H1 (cell line): ENCODE results near the gene ACTC1. TPM values are rescaled to one million over a fixed set of nuclear protein-coding genes. Genes with fewer than 3 reads are reported as not detected.

Experiments used
- CTBP2 ChIP-seq: IDR thresholded peaks from 2 replicates; pipeline ENCODE4 v1.7.0; 2011; ENCODE audit warnings: borderline replicate concordance, mild to moderate bottlenecking, moderate library complexity, mixed read lengths, low read length; ENCODE audit not compliant: insufficient read depth, insufficient read length
- FOSL1 ChIP-seq: IDR thresholded peaks from 2 replicates; pipeline ENCODE4 v1.6.1; 2011; ENCODE audit warnings: mild to moderate bottlenecking, low read depth, low read length, moderate library complexity; ENCODE audit not compliant: insufficient read depth
- JUND ChIP-seq: IDR thresholded peaks from 2 replicates; pipeline ENCODE4 v1.6.1; 2011; ENCODE audit warnings: mild to moderate bottlenecking, improper control_type of control experiment, low read length
- NANOG ChIP-seq: IDR thresholded peaks from 2 replicates; pipeline ENCODE4 v1.6.1; 2011; ENCODE audit warnings: low read length, low read depth, mild to moderate bottlenecking, inconsistent platforms; ENCODE audit not compliant: insufficient read depth, poor library complexity, severe bottlenecking
- RAD21 ChIP-seq, 2 experiments: IDR thresholded peaks in 1 of 2; conservative IDR thresholded peaks in 1 of 2; 2 replicates each; pipeline ENCODE4 v1.6.1; 2011; ENCODE audit warnings: low read depth in 2 of 2, low read length in 2 of 2, improper control_type of control experiment in 1 of 2, inconsistent platforms in 1 of 2, mild to moderate bottlenecking in 1 of 2, moderate library complexity in 1 of 2
- RBBP5 ChIP-seq: IDR thresholded peaks from 2 replicates; pipeline ENCODE4 v1.7.1; 2012; ENCODE audit warnings: low read depth, mild to moderate bottlenecking, inconsistent platforms, low read length, moderate library complexity, borderline replicate concordance
- polyA plus RNA-seq, 7 experiments: library from polyadenylated mRNA; depleted of rRNA in 3 of 7; stranded (reverse) in 5 of 7; unstranded in 2 of 7; fragments of >200 nt in 5 of 7; fragments of 200-250 nt in 2 of 7; gene quantifications; 1 replicate in 5 of 7; 2 replicates in 1 of 7; 4 replicates in 1 of 7; pipeline versions ENCODE4 v1.2.1 to v1.2.3, GENCODE V29; 2011 to 2013; ENCODE audit warnings: missing spikeins in 2 of 7, mixed read lengths in 2 of 7
- total RNA-seq: library from RNA; stranded (reverse); fragmentation: NEBNext Ultra II Directional; extraction: Animal tissue kit (Norgen Biotek cat#: 25700); gene quantifications from 2 replicates; pipeline ENCODE4 v1.2.1, GENCODE V29; 2021
- TF ChIP-seq, protein P1 (sequence below): fragments of 300-600 bp; sonication (generic); IDR thresholded peaks from 2 replicates; pipeline ENCODE4 v1.7.1; 2012; ENCODE audit warnings: low read length, moderate library complexity, mild to moderate bottlenecking, inconsistent platforms; ENCODE audit not compliant: insufficient replicate concordance
- TF ChIP-seq, protein P2 (sequence below): IDR thresholded peaks from 2 replicates; pipeline ENCODE4 v1.6.1; 2012; ENCODE audit warnings: low read length, inconsistent platforms

ACTC1 gene
- total and polyA plus RNA-seq, 2 of the 8 experiments (the other 6 are each of a cell fraction or from before 2014, with no cell fraction given), result 37.6 to 90.0 TPM

DNA sequence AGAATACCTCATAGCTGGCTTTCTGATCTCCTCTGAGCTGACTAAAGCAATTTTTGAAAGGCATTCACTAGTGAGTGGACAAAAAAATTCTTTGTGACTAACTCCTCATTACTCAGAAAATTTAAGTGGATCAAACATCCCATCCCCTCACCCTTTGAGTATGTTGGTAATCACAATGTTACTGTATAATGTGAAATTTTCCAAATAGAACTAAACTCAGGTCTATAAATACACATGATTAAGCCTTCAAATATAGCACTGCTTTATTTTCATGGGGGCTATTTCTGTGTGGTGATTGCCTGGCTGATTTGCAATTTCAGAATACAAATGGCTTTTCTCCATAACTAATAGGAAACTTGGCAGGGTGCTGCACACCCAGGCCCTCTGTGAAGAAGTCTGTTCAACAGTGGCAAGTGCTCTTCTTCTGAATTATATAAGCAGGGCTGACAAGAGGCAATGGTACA is 45.9 kb upstream of the ACTC1 start (continued):
- TF ChIP-seq, protein P1, sequence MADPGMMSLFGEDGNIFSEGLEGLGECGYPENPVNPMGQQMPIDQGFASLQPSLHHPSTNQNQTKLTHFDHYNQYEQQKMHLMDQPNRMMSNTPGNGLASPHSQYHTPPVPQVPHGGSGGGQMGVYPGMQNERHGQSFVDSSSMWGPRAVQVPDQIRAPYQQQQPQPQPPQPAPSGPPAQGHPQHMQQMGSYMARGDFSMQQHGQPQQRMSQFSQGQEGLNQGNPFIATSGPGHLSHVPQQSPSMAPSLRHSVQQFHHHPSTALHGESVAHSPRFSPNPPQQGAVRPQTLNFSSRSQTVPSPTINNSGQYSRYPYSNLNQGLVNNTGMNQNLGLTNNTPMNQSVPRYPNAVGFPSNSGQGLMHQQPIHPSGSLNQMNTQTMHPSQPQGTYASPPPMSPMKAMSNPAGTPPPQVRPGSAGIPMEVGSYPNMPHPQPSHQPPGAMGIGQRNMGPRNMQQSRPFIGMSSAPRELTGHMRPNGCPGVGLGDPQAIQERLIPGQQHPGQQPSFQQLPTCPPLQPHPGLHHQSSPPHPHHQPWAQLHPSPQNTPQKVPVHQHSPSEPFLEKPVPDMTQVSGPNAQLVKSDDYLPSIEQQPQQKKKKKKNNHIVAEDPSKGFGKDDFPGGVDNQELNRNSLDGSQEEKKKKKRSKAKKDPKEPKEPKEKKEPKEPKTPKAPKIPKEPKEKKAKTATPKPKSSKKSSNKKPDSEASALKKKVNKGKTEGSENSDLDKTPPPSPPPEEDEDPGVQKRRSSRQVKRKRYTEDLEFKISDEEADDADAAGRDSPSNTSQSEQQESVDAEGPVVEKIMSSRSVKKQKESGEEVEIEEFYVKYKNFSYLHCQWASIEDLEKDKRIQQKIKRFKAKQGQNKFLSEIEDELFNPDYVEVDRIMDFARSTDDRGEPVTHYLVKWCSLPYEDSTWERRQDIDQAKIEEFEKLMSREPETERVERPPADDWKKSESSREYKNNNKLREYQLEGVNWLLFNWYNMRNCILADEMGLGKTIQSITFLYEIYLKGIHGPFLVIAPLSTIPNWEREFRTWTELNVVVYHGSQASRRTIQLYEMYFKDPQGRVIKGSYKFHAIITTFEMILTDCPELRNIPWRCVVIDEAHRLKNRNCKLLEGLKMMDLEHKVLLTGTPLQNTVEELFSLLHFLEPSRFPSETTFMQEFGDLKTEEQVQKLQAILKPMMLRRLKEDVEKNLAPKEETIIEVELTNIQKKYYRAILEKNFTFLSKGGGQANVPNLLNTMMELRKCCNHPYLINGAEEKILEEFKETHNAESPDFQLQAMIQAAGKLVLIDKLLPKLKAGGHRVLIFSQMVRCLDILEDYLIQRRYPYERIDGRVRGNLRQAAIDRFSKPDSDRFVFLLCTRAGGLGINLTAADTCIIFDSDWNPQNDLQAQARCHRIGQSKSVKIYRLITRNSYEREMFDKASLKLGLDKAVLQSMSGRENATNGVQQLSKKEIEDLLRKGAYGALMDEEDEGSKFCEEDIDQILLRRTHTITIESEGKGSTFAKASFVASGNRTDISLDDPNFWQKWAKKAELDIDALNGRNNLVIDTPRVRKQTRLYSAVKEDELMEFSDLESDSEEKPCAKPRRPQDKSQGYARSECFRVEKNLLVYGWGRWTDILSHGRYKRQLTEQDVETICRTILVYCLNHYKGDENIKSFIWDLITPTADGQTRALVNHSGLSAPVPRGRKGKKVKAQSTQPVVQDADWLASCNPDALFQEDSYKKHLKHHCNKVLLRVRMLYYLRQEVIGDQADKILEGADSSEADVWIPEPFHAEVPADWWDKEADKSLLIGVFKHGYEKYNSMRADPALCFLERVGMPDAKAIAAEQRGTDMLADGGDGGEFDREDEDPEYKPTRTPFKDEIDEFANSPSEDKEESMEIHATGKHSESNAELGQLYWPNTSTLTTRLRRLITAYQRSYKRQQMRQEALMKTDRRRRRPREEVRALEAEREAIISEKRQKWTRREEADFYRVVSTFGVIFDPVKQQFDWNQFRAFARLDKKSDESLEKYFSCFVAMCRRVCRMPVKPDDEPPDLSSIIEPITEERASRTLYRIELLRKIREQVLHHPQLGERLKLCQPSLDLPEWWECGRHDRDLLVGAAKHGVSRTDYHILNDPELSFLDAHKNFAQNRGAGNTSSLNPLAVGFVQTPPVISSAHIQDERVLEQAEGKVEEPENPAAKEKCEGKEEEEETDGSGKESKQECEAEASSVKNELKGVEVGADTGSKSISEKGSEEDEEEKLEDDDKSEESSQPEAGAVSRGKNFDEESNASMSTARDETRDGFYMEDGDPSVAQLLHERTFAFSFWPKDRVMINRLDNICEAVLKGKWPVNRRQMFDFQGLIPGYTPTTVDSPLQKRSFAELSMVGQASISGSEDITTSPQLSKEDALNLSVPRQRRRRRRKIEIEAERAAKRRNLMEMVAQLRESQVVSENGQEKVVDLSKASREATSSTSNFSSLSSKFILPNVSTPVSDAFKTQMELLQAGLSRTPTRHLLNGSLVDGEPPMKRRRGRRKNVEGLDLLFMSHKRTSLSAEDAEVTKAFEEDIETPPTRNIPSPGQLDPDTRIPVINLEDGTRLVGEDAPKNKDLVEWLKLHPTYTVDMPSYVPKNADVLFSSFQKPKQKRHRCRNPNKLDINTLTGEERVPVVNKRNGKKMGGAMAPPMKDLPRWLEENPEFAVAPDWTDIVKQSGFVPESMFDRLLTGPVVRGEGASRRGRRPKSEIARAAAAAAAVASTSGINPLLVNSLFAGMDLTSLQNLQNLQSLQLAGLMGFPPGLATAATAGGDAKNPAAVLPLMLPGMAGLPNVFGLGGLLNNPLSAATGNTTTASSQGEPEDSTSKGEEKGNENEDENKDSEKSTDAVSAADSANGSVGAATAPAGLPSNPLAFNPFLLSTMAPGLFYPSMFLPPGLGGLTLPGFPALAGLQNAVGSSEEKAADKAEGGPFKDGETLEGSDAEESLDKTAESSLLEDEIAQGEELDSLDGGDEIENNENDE, result no peak
- TF ChIP-seq NANOG (no peak), JUND (no peak), RBBP5 (no peak), RAD21 (IDR thresholded peaks at IDR 0.05 in 1 of 2, conservative IDR thresholded peaks at IDR 0.05 in 1 of 2; ENCODE audit: low read depth in 2 of 2, low read length in 2 of 2) (no peak), CTBP2 (no peak), FOSL1 (no peak)
- TF ChIP-seq, protein P2, sequence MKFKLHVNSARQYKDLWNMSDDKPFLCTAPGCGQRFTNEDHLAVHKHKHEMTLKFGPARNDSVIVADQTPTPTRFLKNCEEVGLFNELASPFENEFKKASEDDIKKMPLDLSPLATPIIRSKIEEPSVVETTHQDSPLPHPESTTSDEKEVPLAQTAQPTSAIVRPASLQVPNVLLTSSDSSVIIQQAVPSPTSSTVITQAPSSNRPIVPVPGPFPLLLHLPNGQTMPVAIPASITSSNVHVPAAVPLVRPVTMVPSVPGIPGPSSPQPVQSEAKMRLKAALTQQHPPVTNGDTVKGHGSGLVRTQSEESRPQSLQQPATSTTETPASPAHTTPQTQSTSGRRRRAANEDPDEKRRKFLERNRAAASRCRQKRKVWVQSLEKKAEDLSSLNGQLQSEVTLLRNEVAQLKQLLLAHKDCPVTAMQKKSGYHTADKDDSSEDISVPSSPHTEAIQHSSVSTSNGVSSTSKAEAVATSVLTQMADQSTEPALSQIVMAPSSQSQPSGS, result no peak
